GM04503 (cell line): ENCODE results near the gene RNF111.
"Not testable (repeated sequence)": the region's sequence is repeated elsewhere in the genome, so short reads cannot be mapped to it uniquely, and the experiment has no call there.

Source experiments
- DNase-seq: peaks from one replicate; pipeline ENCODE4 v3.0.0-alpha.2; 2012; ENCODE audit warnings: low read depth

Gene RNF111

GRCh38 chr15:59133929-59134427 lies 146.5 kb downstream of the RNF111 start:
- no peak for DNase-seq

GRCh38 chr15:59137566-59137965 lies 150.1 kb downstream of the RNF111 start:
- no peak for DNase-seq

- DNase-seq = no peak
Observed at GRCh38 chr15:59138243-59138642, 150.8 kb downstream of the RNF111 start.

- no peak for DNase-seq
Observed at GRCh38 chr15:59140422-59141226, 153.2 kb downstream of the RNF111 start.

GRCh38 chr15:59143281-59143680 lies 155.8 kb downstream of the RNF111 start:
- DNase-seq = no peak

- not testable (repeated sequence) for DNase-seq
Observed at GRCh38 chr15:59144594-59144993, 157.1 kb downstream of the RNF111 start.
